SJSA1 (cell line): ENCODE data around the gene IGSF22. TPM values are rescaled to one million over a fixed set of nuclear protein-coding genes. Genes with fewer than 3 reads are reported as not detected.

Experiments used
- DNase-seq, 2 experiments: peaks; one replicate each; pipeline ENCODE4 v3.0.0-alpha.2; 2015 to 2020; ENCODE audit warnings: low spot score in 2 of 2, low read depth in 1 of 2
- H3K27ac ChIP-seq: fragments of 250-450 bp; sonication (Bioruptor Pico); 2 replicates; pipeline ENCODE4 v1.5.1; 2020; ENCODE audit warnings: mild to moderate bottlenecking, moderate library complexity
- H3K27me3 ChIP-seq: fragments of 250-450 bp; sonication (Bioruptor Pico); replicated peaks from 2 replicates; pipeline ENCODE4 v1.5.1; 2020; ENCODE audit warnings: mild to moderate bottlenecking, moderate library complexity
- H3K36me3 ChIP-seq: fragments of 250-450 bp; sonication (Bioruptor Pico); 2 replicates; pipeline ENCODE4 v1.5.1; 2020; ENCODE audit warnings: mild to moderate bottlenecking
- H3K4me1 ChIP-seq: fragments of 250-450 bp; sonication (Bioruptor Pico); replicated peaks from 2 replicates; pipeline ENCODE4 v1.6.1; 2021; ENCODE audit warnings: mild to moderate bottlenecking
- H3K4me3 ChIP-seq: fragments of 250-450 bp; sonication (Bioruptor Pico); 2 replicates; pipeline ENCODE4 v1.5.1; 2020; ENCODE audit warnings: mild to moderate bottlenecking
- H3K9me3 ChIP-seq: fragments of 250-450 bp; sonication (Bioruptor Pico); replicated peaks from 2 replicates; pipeline ENCODE4 v1.5.1; 2020; ENCODE audit warnings: mild to moderate bottlenecking
- total RNA-seq: library from RNA; depleted of rRNA; stranded (reverse); fragments of >200 nt; shearing (Covaris generic); gene quantifications from 2 replicates; pipeline ENCODE4 v1.2.3, GENCODE V29; 2014

Gene IGSF22
- total RNA-seq, 1 experiment from 2014 or later: not detected

DNA sequence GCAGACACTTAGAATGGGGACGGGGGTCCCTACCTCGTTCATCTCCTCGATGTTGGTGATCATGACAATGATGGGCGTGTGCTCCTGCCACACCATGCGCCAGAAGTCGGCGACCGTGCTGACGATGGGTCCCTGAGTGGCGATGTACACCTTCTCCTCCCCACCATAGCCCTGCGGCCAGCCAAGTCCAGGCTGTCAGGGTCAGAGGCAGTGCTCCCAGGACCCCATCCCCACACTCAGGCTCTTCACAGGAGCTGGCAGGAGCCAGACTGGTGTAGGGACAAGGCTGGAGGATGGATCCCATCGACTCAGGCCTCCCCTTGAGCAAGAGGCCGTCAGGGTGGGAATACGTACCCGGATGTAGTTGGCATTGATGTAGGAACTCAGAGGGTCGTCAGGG, 7.2 kb upstream of the IGSF22 start:
- no peaks in the 10 kb centered on the region for H3K27me3 ChIP-seq
- no peak for DNase-seq
- H3K27ac ChIP-seq: no peak overlapping the region
- H3K4me1 ChIP-seq: no peaks in the 10 kb centered on the region
- no peaks in the 10 kb centered on the region for H3K9me3 ChIP-seq
- no peaks in the 10 kb centered on the region for H3K36me3 ChIP-seq
- no peak overlapping the region for H3K4me3 ChIP-seq

GRCh38 chr11:18731949-18732821, 6.2 kb upstream of the IGSF22 start:
- H3K4me3 ChIP-seq: no peak overlapping the region
- H3K9me3 ChIP-seq: no peaks in the 10 kb centered on the region
- no peaks in the 10 kb centered on the region for H3K27me3 ChIP-seq
- no peaks in the 10 kb centered on the region for H3K4me1 ChIP-seq
- H3K36me3 ChIP-seq: no peaks in the 10 kb centered on the region
- no peak overlapping the region for H3K27ac ChIP-seq
- DNase-seq: peak in 1 of 2 experiments; percentile 29

DNA sequence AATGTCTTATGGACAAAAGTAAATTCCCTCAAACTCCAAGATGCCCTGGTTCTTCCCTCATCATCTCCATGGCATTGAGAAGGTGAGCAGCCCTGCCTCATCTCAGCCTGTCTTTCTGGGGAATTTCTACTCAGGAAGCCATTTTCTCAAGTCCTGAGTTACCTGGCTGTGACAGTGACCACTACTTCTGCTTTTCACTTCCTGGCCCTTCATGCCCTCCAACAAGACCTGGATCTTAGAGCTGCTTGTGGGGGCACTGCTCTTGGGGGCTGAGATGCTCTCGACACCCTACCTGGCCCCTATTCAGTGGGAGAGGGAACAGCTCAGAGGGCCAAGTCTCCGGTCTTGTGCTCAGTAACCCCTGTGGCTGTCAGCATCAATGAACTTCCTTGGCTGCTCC, 5.5 kb upstream of the IGSF22 start:
- no peak for DNase-seq
- Histone ChIP-seq H3K9me3 (no peaks in the 10 kb centered on the region), H3K4me1 (no peaks in the 10 kb centered on the region), H3K36me3 (no peaks in the 10 kb centered on the region), H3K27ac (no peak overlapping the region), H3K27me3 (no peaks in the 10 kb centered on the region), H3K4me3 (no peak overlapping the region)

DNA sequence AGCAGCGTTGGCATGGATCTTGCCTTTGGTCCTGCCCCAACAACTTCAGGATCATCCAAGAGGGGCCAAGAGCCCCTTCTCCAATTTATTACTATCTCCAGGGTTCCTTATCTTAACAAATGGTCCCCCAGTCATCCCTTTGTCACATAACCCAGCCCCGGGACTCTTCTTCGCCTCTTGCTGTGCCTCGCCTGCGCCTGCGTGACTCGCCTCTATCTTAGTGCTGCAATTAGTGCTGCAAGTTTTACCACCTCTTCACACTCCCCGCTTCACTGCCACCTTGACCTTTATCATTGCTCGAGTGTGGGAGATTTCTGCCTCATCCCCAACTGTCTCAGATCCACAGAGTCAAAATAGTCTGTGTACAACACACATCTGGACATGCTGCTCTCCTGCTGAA, 4.0 kb upstream of the IGSF22 start:
- no peak overlapping the region for H3K27ac ChIP-seq
- no peak for DNase-seq
- H3K4me1 ChIP-seq: no peaks in the 10 kb centered on the region
- H3K36me3 ChIP-seq: no peaks in the 10 kb centered on the region
- no peaks in the 10 kb centered on the region for H3K27me3 ChIP-seq
- no peak overlapping the region for H3K4me3 ChIP-seq
- no peaks in the 10 kb centered on the region for H3K9me3 ChIP-seq

DNA sequence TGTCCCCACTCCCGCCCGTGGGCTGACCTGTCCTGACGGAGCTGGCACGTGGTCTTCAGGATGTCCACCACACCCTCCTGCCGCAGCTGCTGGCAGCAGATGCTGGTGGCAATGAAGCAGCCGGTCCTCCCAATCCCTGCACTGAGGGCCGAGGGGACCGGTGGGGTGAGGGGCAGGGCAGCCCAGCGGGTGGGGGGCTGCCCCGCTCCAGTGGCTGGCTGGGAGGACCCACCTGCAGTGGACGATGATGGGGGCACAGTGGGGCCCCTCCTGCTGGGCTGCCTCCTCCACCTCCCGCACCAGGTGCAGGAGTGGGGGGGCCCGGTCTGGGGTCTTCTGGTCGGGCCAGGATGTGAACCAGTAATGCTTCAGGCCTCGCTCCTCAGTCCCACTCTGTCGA, 3.4 kb upstream of the IGSF22 start:
- Histone ChIP-seq H3K27me3 (no peaks in the 10 kb centered on the region), H3K9me3 (no peaks in the 10 kb centered on the region), H3K4me3 (no peak overlapping the region), H3K4me1 (no peaks in the 10 kb centered on the region), H3K36me3 (no peaks in the 10 kb centered on the region), H3K27ac (no peak overlapping the region)
- no peak for DNase-seq

GRCh38 chr11:18728658-18729057, 2.7 kb upstream of the IGSF22 start:
- Histone ChIP-seq H3K36me3 (no peaks in the 10 kb centered on the region), H3K4me3 (no peak overlapping the region)

DNA sequence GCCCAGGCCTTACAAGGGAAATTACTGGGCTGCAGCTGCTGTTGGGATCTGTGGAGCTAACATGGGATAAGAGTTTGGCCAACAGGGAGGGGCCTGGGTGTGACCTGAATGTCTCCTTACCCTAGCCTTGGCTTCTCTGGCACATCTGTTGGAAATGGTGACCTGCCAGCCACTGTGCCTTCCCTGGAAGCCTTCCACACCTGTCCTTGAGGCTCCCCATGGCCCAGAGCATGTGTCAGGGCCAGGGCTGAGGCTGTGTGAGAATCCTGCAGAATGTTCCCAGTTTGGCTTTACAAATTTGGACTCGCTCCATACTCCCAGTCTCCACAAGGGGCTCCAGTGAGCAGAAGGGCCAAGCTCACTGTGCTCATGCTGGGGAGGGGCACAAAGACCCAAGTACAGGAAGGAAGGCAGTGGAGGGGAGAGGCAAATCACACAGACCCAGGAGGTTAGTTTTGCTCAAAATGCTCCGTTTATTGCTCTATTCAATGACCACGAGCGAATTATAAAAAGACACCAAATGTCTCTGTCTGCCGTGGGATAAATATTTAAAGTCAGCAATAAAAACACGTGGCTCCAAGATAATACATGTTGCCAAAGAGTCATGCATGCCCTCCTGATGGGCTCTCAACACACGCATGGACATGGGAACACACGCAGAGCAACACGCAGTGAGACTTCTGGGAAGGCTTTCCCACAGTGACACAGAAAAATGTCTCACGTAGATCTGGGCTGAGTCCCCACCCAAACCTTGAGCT, 1.7 kb upstream of the IGSF22 start:
- Histone ChIP-seq H3K4me3 (no peak overlapping the region), H3K36me3 (no peaks in the 10 kb centered on the region), H3K27me3 (no peaks in the 10 kb centered on the region), H3K4me1 (no peaks in the 10 kb centered on the region), H3K27ac (no peak overlapping the region), H3K9me3 (no peaks in the 10 kb centered on the region)
- peak in 1 of 2 experiments; percentile 9 for DNase-seq

More at GRCh38 chr11:18728658-18729057, 2.7 kb upstream of the IGSF22 start:
- H3K4me1 ChIP-seq: no peaks in the 10 kb centered on the region
- H3K9me3 ChIP-seq: no peaks in the 10 kb centered on the region
- no peak overlapping the region for H3K27ac ChIP-seq
- H3K27me3 ChIP-seq: no peaks in the 10 kb centered on the region
- no peak for DNase-seq

DNA sequence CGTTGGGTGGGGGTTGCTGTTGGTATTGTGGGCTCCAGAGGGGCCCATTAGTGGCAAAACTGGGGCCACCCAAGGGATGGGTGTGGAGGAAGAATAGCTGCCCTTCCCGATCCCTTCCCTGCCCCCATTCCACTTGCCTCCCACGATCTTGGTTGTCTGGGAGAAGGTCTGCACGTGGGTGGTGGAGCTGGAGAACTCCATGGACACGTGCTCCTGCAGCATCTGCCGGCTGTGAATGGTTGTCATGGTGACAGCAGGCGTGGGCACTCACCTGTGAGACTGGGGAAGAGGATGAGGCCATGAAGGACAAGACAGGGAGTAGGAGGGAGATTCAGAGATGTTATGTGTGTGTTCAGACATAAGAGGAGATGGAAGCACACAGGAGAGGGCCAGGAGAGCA, 2.0 kb downstream of the IGSF22 start:
- H3K27me3 ChIP-seq: no peaks in the 10 kb centered on the region

GRCh38 chr11:18722293-18722637, 3.7 kb downstream of the IGSF22 start:
- Histone ChIP-seq H3K27me3 (no peaks in the 10 kb centered on the region), H3K36me3 (no peaks in the 10 kb centered on the region), H3K9me3 (no peaks in the 10 kb centered on the region), H3K27ac (no peak overlapping the region), H3K4me3 (no peak overlapping the region), H3K4me1 (0 out of 2 replicates have a peak, but pooled peaks cover 6% of the 10 kb centered on the region)
- no peak for DNase-seq

More for the DNA sequence above, 2.0 kb downstream of the IGSF22 start:
- no peak overlapping the region for H3K4me3 ChIP-seq
- DNase-seq: no peak
- no peak overlapping the region for H3K27ac ChIP-seq
- H3K9me3 ChIP-seq: no peaks in the 10 kb centered on the region
- no peaks in the 10 kb centered on the region for H3K36me3 ChIP-seq
- H3K4me1 ChIP-seq: 0 out of 2 replicates have a peak, but pooled peaks cover 6% of the 10 kb centered on the region

DNA sequence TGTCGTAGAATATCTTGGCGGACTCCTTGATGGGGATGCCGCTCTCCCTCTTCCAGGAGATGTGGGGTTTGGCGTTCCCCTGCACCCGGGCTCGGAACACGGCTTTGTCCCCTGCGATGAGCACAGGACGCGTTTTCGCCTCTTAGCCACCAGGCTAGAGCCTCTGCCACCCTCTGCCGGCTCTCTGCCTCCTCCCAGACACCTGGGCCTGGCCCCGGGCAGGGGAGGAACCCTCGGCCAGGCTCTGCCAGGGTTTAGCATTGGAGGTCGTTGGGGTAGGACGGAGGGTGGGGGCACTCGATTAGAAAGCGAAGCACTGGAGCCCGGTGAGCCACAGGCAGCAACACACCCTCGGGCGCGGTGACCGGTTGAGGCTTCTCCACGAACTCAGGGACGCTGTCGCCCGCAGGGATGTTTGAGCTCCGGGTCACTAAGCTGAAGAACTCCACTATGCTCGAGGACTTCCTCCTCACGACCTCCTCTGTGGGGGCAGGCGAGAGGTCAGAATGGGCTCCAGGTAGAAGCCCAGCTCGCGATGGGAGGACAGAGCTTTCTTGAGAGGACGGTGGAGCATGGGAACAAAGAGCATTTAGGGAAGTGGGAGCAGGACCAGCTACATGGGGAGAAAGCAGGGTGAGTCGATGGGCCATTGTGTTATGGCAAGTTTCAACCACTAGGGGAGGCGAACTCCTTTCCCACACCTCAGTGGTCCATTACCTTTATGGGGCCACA, 4.3 kb downstream of the IGSF22 start:
- Histone ChIP-seq H3K27ac (no peak overlapping the region), H3K4me1 (0 out of 2 replicates have a peak, but pooled peaks cover 6% of the 10 kb centered on the region), H3K4me3 (no peak overlapping the region; the same call in 1 of the 2 replicates), H3K27me3 (no peaks in the 10 kb centered on the region), H3K9me3 (no peaks in the 10 kb centered on the region), H3K36me3 (no peaks in the 10 kb centered on the region)
- DNase-seq: peak in 1 of 2 experiments; percentile 6

GRCh38 chr11:18720808-18721560, 5.0 kb downstream of the IGSF22 start:
- H3K27me3 ChIP-seq: no peaks in the 10 kb centered on the region
- peak in 1 of 2 experiments; percentile 49 for DNase-seq
- no peaks in the 10 kb centered on the region for H3K36me3 ChIP-seq
- no peak overlapping the region for H3K27ac ChIP-seq
- 0 out of 2 replicates have a peak, but pooled peaks cover 6% of the 10 kb centered on the region for H3K4me1 ChIP-seq
- H3K9me3 ChIP-seq: no peaks in the 10 kb centered on the region
- H3K4me3 ChIP-seq: peak overlapping the region; percentile 18

DNA sequence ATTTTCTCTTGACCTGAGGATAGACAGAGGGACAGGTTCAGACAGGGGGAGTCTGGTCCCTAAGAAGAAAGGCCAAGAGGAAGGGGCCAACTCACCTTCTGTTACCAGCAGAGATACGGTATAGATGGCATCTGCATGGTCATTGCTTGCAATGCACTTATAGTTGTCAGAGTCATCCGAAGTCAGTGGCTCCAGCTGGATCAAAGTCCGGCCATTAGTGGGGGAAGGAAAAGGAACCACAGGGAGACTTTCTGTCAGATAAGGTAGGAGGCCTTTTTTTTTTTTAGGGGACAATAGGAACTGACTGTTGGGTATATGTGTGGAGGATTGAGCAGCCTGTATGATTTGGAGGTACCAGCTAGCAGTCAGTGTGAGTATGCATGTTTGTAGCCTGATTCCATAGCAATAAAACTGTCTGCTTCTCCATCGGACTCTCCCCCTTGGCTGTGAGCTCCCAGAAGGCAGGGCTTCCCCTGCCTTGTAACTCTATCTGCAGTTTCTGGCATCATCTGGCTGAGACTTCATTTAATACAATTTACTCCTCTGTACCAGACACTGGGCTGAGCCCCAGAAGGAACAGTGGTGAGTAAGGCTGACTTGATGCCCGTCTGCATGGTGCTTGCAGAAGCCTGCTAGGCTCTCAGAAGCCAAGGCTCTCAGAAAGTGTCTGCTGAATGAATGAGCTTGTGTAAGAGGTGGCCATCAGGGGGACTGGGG, 5.7 kb downstream of the IGSF22 start:
- no peak for DNase-seq
- no peak overlapping the region for H3K4me3 ChIP-seq
- no peak overlapping the region for H3K27ac ChIP-seq
- H3K36me3 ChIP-seq: no peaks in the 10 kb centered on the region
- H3K9me3 ChIP-seq: no peaks in the 10 kb centered on the region
- H3K27me3 ChIP-seq: no peaks in the 10 kb centered on the region
- H3K4me1 ChIP-seq: 0 out of 2 replicates have a peak, but pooled peaks cover 6% of the 10 kb centered on the region
